Body of pancreas (tissue), 4 donors: ENCODE measurements around the gene CDH22. TPM values are rescaled to one million over a fixed set of nuclear protein-coding genes. Genes with fewer than 3 reads are reported as not detected.
A peak's percentile ranks its signal among the peaks of the same experiment; 100 is the strongest.

ENCODE experiments used
- ATAC-seq: fragments of 150-250 bp; one replicate; pipeline ENCODE4 v1.9.1; 2016
- DNase-seq, 4 donors: peaks; one replicate each; pipeline ENCODE4 v3.0.0-alpha.2; 2019
- H3K27ac ChIP-seq, 4 donors: fragments of 200-600 bp; sonication (generic); 1 replicate in 3 of 4; 2 replicates in 1 of 4; pipeline versions ENCODE4 v1.5.1 to v1.6.1; 2016 to 2019; ENCODE audit warnings: mild to moderate bottlenecking in 1 of 4, mixed read lengths in 1 of 4, moderate library complexity in 1 of 4
- H3K27me3 ChIP-seq, 2 donors: fragments of 200-600 bp; sonication (generic); one replicate each; pipeline ENCODE4 v1.6.0; 2016; ENCODE audit warnings: mild to moderate bottlenecking in 1 of 2
- H3K36me3 ChIP-seq, 2 donors: fragments of 200-600 bp; sonication (generic); replicated peaks in 1 of 2; 2 replicates each; pipeline ENCODE4 v1.5.1; 2016; ENCODE audit warnings: low read depth in 2 of 2; ENCODE audit not compliant: insufficient read depth in 1 of 2
- H3K4me1 ChIP-seq: fragments of 200-600 bp; sonication (generic); one replicate; pipeline ENCODE4 v1.6.0; 2016
- H3K4me3 ChIP-seq, 2 donors: fragments of 200-600 bp; sonication (generic); 1 replicate in 1 of 2; 2 replicates in 1 of 2; pipeline ENCODE4 v1.5.1; 2016 to 2019
- H3K9me3 ChIP-seq, 3 donors: fragments of 200-600 bp; sonication (generic); 1 replicate in 2 of 3; 2 replicates in 1 of 3; pipeline ENCODE4 v1.5.1; 2016
- CTCF ChIP-seq, 7 experiments: fragments of 450-650 bp in 4 of 7; fragments of 200-600 bp in 3 of 7; sonication (generic) in 3 of 7; IDR thresholded peaks; one replicate each; pipeline ENCODE4 v1.5.1; 2016 to 2019; ENCODE audit warnings: antibody characterized with exemption in 7 of 7
- POLR2A ChIP-seq, 3 donors: fragments of 450-650 bp; IDR thresholded peaks; one replicate each; pipeline ENCODE4 v1.6.1; 2016; ENCODE audit warnings: antibody characterized with exemption in 3 of 3, mild to moderate bottlenecking in 2 of 3
- WGBS, 2 donors: methylation state at CpG; one replicate each; pipeline ENCODE4 v1.1.5; 2017; 5-methylcytosine and 5-hydroxymethylcytosine counted together
- intact Hi-C: fragments of 100-400 bp; cut with DNase I; formaldehyde crosslinking; loops from one replicate; pipeline ENCODE4 v1.15.1; 2023
- total RNA-seq, 2 donors: library from RNA; depleted of rRNA; stranded (reverse); fragments of >200 nt; gene quantifications; one replicate each; pipeline ENCODE4 v1.1.0, GENCODE V29; 2016

CDH22 gene
- total RNA-seq, 2 donors from 2014 or later, result 1.3 to 2.1 TPM

DNA sequence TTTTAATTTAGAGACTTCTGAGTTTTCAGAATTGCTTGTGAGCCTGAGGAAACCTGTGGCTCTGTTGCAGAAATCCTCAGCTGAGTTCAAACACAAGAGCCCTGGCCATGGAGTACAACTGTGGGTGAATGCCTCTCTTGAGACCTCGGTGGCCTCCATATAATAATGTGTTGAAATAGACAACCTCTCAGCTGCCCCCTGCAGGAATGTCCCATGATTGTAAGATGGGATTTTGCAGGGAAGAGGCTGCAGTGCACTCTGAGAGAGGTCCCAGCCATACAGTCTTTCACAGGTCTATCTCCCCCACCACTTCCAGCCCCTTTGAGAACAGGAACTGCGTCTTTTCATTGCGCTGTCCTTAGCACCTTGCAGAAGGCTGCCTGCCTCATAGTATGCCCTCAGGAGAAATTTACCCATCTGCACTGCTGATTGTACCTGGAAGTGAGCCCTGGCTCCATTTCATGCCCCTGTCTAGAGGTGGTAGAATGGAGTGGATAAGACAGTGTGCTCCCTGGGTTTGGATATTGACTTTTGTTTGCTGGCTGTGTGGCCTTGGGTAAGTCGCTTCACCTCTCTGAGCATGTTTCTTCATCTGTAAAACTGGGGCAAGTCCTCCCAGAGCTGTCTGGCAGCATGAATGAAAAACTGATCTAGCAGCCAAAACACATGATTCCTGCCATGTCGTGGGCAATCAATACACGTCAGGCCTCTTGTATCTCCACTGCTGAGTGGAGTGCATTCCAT lies 16.8 kb upstream of the CDH22 start:
- peaks cover 14% of the 10 kb centered on the region for H3K4me1 ChIP-seq
- intact Hi-C loops, result no loop called here
- no peak overlapping the region for H3K27ac ChIP-seq
- H3K27me3 ChIP-seq, result peaks cover 0 to 3% of the 10 kb centered on the region in 2 donors
- ATAC-seq (no peak), DNase-seq (peak; percentile 31 to 56 (median 34))
- H3K4me3 ChIP-seq, result no peak overlapping the region
- H3K9me3 ChIP-seq, result no peaks in the 10 kb centered on the region
- H3K36me3 ChIP-seq, result no peaks in the 10 kb centered on the region
- TF ChIP-seq CTCF (IDR thresholded peaks at IDR 0.05) (peak in 4 of 7 experiments; percentile 27 to 49 (median 36)), POLR2A (IDR thresholded peaks at IDR 0.05) (no peak)
- WGBS, 2 donors, result 35 to 43% methylated on average over 4 to 6 of the region's 6 CpGs

DNA sequence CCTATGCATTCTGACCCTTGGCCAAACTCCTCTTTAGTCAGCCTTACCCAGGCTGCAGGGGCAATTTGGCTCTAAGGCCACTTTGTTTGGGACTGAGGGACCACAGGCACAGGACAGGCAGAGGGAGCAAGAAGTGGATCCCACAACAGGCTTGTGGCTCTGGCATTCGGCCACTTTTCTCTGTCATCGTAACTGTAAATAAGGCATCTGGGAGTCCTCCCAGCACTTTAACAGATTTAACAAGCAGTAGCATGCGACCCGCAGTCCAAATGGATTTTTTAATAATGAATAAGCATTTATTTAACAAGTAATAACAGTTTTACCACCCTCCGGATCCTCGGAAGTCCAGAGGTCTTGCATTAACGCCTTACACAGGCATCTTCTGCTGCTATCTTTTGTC lies 16.1 kb upstream of the CDH22 start:
- intact Hi-C loops, result no loop called here
- WGBS, 2 donors, result 45 to 57% methylated on average over 6 to 7 of the region's 7 CpGs
- peaks cover 0 to 3% of the 10 kb centered on the region in 2 donors for H3K27me3 ChIP-seq

GRCh38 chr20:46323557-46323956 lies 15.3 kb upstream of the CDH22 start:
- H3K36me3 ChIP-seq, result no peaks in the 10 kb centered on the region
- H3K4me1 ChIP-seq, result no peaks in the 10 kb centered on the region
- TF ChIP-seq CTCF (IDR thresholded peaks at IDR 0.05) (no peak), POLR2A (IDR thresholded peaks at IDR 0.05) (no peak)
- intact Hi-C loops, result no loop called here
- DNase-seq, result no peak
- H3K4me3 ChIP-seq, result no peak overlapping the region
- ATAC-seq, result no peak
- WGBS, 2 donors, result 73 to 75% methylated on average over 10 of the region's 10 CpGs
- H3K9me3 ChIP-seq, result no peaks in the 10 kb centered on the region
- peaks cover 0 to 3% of the 10 kb centered on the region in 2 donors for H3K27me3 ChIP-seq
- H3K27ac ChIP-seq, result no peak overlapping the region

More for the DNA sequence above, 16.1 kb upstream of the CDH22 start:
- no peak for TF ChIP-seq POLR2A (IDR thresholded peaks at IDR 0.05)
- no peak for TF ChIP-seq CTCF (IDR thresholded peaks at IDR 0.05)
- ATAC-seq (no peak), DNase-seq (no peak)
- no peak overlapping the region for H3K27ac ChIP-seq
- no peaks in the 10 kb centered on the region for H3K9me3 ChIP-seq
- no peaks in the 10 kb centered on the region for H3K36me3 ChIP-seq
- no peak overlapping the region for H3K4me3 ChIP-seq
- peaks cover 6% of the 10 kb centered on the region for H3K4me1 ChIP-seq

- Histone ChIP-seq H3K27ac (no peak overlapping the region), H3K9me3 (no peaks in the 10 kb centered on the region), H3K4me1 (peaks cover 5% of the 10 kb centered on the region), H3K27me3 (peaks cover 0 to 3% of the 10 kb centered on the region in 2 donors), H3K4me3 (no peak overlapping the region), H3K36me3 (no peaks in the 10 kb centered on the region)
- ATAC-seq, result no peak
- TF ChIP-seq POLR2A (IDR thresholded peaks at IDR 0.05), result no peak
- no peak for TF ChIP-seq CTCF (IDR thresholded peaks at IDR 0.05)
- 61 to 64% methylated on average over 8 of the region's 8 CpGs for WGBS, 2 donors
- intact Hi-C loops, result no loop called here
- DNase-seq, result no peak
These were observed 14.3 kb upstream of the CDH22 start for GRCh38 chr20:46322641-46323040.
